ENCODE results near the gene FBXL4.
A peak's percentile ranks its signal among the peaks of the same experiment; 100 is the strongest.

Gene FBXL4

GRCh38 chr6:98947411-98948292, at the start of gene FBXL4:
TSS of gene FBXL4 (minus strand) at chr6:98947946. CDS start at chr6:98926988, 20,958 bp downstream.
- DNase-seq = peak; percentile 82

DNA sequence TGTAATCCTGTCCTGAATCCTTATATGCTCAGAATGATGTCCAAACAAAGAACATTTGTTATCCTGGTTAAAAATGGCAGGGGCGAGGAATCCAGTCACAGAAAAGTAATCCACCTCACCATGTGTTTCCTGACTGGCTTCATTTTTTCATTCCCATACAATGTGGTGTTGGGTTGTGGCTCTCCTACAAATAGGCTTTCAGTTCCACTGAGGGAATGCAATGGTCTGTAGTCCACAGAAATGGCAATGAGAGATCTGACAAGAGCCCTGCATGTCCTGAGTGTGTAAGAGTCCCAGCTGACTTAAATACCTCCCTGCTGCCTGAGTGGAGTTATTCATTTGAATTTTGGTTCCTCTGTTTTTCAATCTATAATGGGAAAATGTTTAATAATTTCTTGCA, 47.4 kb upstream of the FBXL4 start:
- no peak for DNase-seq

GRCh38 chr6:98992535-98992934, 44.8 kb upstream of the FBXL4 start:
- no peak for DNase-seq

DNA sequence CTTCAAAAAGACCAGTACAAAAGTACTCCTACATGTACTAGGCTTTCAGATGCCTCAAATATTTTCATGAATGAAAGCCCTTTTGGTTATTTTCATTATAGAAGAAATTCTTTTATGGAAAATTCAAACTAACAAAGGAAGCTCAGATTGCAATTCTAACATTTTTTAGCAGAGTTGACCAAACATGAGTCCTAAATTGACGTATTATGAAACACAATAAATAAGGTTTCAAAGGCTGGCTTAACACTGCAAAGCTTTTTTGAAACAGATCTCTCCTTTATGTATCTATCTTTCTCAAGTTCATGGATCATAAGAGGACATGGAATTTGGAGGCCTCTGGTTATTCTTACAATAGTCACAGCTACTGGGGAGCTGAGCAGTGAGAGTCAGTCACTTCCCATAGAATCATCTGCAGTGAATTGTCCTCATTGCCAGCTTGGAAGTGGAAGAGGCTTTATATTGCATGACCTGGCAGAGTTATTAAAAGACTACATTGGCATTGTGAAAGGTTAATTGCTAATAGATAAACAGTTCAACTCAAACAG, 38.4 kb upstream of the FBXL4 start:
- DNase-seq = no peak

DNA sequence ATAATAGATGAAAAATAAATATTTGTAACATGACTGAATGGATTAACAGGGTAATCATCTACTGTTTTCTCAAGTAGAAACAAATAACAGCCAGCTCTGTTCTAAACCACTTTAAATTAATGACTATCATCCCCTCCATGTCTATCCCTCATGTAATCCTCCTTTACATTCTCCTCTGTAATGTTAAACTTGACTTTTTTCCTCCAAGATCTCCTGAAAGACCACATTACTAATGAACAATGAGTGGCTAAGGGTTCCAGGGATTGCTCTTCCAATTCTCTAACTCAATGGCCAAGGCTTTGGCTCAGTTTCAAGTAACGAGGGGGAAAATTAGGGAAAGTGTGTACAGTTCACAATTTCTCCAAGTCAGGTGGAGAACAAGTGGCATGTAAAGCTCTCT, 37.6 kb upstream of the FBXL4 start:
- DNase-seq = no peak

DNA sequence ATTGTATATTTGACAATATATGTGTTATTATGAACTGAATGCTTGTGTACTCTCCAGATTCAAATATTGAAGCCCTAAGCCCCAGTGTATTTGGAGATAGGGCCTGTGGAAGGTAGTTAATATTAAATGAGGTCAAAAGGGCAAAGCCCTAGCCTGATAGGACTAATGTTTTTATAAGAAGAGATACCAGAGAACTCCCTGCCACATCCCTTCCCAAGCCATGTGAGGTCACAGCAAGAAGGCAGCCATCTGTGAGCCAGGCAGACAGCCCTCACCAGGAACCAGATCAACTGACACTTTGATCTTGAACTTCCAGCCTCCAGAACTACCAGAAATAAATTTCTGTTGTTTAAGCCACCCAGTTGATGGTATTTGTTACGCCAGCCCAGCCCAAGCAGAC, 36.4 kb upstream of the FBXL4 start:
- DNase-seq = no peak

- DNase-seq = no peak
Observed at GRCh38 chr6:98981473-98981872, 33.7 kb upstream of the FBXL4 start.

- DNase-seq = no peak
Observed at GRCh38 chr6:98980819-98981218, 33.1 kb upstream of the FBXL4 start.

GRCh38 chr6:98977671-98978292, 30.0 kb upstream of the FBXL4 start:
- DNase-seq = no peak

GRCh38 chr6:98976674-98977385, 29.1 kb upstream of the FBXL4 start:
- no peak for DNase-seq

- DNase-seq = no peak
Observed at GRCh38 chr6:98975421-98975820, 27.7 kb upstream of the FBXL4 start.

- no peak for DNase-seq
Observed at GRCh38 chr6:98974309-98974708, 26.6 kb upstream of the FBXL4 start.

DNA sequence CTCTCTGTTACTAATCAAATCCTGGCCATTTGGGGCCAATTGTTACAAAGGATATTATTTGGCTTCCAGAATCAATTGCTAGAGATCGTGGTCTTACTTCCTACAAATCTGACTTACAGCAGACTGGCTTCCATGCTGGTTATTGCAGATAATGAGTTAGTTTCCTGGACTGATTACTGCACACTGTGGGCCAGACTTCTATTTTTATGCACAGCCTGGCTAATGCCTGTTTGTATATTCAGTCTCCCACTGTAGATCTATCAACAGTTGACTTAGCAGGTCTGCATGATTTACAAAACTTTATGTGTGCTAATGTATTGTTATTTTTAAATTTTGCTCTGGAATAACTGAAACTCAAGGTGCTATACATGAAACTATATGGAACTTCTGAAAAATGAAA, 25.8 kb upstream of the FBXL4 start:
- no peak for DNase-seq

DNA sequence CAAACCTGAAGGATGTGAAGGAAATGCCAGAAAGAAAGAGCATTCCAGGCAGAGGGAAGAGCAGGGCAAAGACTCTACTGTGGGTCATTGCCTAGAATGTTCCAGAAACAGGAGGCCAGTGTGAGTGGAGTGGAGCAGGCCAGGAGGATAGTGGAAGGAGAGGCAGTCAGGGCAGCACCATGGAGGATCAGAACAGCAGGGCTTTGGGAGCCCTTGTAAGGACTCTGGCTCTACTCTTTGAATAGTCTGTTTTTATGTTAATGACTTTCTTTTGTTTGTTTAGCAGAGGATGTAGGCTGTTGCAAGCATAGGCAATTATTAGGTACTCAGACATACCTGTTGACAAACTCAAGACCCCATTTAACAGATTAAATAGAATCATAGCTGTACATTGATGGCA, 23.6 kb upstream of the FBXL4 start:
- DNase-seq = no peak

DNA sequence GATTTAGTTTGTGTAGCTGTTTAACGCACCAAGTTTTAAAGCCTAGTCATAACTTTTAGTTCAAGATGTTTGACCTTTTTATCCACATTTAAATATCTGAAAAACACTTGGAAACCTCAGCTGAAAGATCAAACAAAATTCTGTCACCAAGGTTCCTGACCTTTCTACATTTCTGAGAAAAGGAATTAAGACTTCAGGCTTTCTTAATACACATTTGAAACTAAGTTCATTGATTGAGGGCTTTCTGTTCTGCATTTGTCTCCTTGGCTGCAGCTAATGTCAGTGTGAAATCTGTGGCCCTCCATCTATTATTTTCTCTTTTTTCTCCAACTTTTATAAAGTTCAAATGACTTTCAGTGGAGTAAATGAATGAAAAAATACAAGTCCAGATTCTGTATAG, 22.7 kb upstream of the FBXL4 start:
- DNase-seq = no peak

DNA sequence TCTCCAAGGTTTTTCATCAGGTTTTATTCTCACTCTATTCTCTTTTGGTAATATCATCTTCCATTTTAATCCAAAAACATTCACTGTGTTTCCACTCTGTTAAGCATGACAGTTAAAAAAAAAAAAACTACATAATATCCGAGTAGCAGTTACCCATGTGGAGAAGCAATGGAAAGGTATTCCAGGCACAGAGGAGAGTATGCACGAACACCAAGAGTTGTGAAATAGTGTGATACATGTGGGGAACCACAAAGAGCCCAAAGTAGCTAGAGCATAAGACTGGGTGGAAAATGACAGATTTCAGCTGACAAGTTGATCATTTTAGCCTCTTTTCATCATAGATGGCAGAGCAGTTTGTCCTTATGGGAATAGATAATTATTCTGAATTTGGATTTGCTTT, 19.9 kb upstream of the FBXL4 start:
- DNase-seq = no peak

GRCh38 chr6:98959631-98960030, 11.9 kb upstream of the FBXL4 start:
- DNase-seq = no peak

DNA sequence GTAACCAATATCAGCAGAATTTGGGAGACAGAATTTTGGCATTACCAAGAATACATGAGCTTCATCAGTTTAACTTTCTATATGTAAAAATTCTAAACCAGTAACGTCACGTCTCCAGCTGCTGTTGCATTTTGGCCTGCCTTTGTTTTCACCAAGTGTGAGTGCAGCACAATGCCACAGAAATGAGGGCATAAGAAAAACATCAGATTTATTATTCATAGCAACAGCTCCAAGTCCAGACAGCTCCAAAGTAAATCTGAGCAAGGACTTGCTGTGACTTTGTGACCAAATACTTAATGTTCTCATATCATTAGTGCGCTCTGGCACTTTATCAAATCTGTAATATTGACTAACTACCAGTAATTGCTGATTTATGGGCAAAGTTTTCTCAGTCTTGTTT, 11.0 kb upstream of the FBXL4 start:
- DNase-seq = no peak

DNA sequence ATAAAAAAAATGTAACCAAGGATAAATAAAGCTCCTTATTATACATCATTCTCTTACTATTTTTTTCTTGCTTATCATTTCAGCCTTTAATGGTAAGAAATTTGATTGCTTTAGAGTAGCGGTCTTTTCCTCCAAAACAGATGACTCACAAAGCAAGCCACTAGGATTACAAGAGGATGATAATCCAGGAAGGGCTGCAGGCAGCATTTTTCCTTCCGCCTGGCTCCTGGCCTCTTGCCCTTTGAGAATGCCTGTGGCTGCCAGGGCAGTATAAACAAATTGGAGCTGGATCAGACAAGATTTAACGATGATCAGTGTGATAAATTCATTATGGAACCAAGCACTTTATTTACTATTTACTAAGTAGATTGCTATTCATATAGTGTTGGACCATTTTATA, 9.7 kb upstream of the FBXL4 start:
- no peak for DNase-seq

GRCh38 chr6:98949589-98949988, 1.8 kb upstream of the FBXL4 start:
- DNase-seq = no peak

DNA sequence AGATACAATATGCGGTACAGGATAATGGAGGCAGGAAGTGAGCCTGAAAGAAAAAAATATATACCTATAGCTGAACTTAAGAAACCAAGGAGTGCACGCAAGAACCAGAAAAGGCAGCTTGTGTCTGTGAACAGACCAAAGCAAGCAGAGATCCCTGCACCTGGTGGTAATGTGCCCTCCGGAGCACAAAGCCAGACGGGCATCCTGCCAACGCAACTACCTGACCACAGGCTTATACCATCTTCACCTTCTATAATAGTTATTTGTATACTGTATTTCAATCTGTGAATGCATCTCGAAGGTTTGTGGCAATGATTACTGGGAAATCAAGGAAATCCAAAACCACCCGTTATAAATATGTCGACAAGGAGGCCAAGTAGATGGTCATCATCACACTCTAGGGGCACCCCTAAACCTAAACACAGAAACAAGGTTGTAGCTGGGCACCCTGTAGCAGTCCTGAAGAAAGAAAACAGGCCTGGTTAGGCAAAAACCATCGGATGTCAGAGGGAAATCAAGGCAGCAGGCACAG, 801 bp downstream of the FBXL4 start:
- DNase-seq = peak; percentile 49

GRCh38 chr6:98946266-98946878, 1.4 kb downstream of the FBXL4 start:
- no peak for DNase-seq

Measured in activated T-cell treated with anti-CD3 and anti-CD28 coated beads, Interleukin-2, amount 50 U/mL, for 1 hour (primary cell).